ENCODE measurements around the gene DCK.
A peak's percentile ranks its signal among the peaks of the same experiment; 100 is the strongest.

Gene DCK

GRCh38 chr4:71069063-71069462 lies 75.6 kb downstream of the DCK start:
- Histone ChIP-seq H3K27ac (no peak overlapping the region), H3K36me3 (replicated peaks) (no peaks in the 10 kb centered on the region), H3K4me3 (ENCODE audit: low read depth, low read length) (no peak overlapping the region), H3K27me3 (replicated peaks) (no peaks in the 10 kb centered on the region)
- in situ Hi-C loops (cut with HindIII; ENCODE audit: low pct_ligation_motif_present, low sequenced_read_pairs), result no loop called here
- no peak for DNase-seq
- TF ChIP-seq CTCF (IDR thresholded peaks at IDR 0.05; ENCODE audit: low read depth, low read length, missing control alignments), result no peak

- in situ Hi-C loops (cut with HindIII; ENCODE audit: low pct_ligation_motif_present, low sequenced_read_pairs), result no loop called here
- no peak for DNase-seq
- Histone ChIP-seq H3K27me3 (replicated peaks) (no peaks in the 10 kb centered on the region), H3K36me3 (replicated peaks) (no peaks in the 10 kb centered on the region), H3K27ac (no peak overlapping the region), H3K4me3 (ENCODE audit: low read depth, low read length) (no peak overlapping the region)
- TF ChIP-seq CTCF (IDR thresholded peaks at IDR 0.05; ENCODE audit: low read depth, low read length, missing control alignments), result no peak
Measured at GRCh38 chr4:71070015-71070414, 76.6 kb downstream of the DCK start.

GRCh38 chr4:71074452-71075299 lies 81.2 kb downstream of the DCK start:
- DNase-seq, result peak; percentile 31
- no peak overlapping the region for H3K27ac ChIP-seq
- in situ Hi-C loops (cut with HindIII; ENCODE audit: low pct_ligation_motif_present, low sequenced_read_pairs), result no loop called here
- H3K36me3 ChIP-seq (replicated peaks), result no peaks in the 10 kb centered on the region
- peak overlapping the region; percentile 9 for H3K4me3 ChIP-seq (ENCODE audit: low read depth, low read length)
- TF ChIP-seq CTCF (IDR thresholded peaks at IDR 0.05; ENCODE audit: low read depth, low read length, missing control alignments), result no peak
- no peaks in the 10 kb centered on the region for H3K27me3 ChIP-seq (replicated peaks)

Data from brain microvascular endothelial cell (primary cell).